ENCODE measurements around the gene TBC1D22A. TPM values are rescaled to one million over a fixed set of nuclear protein-coding genes. Genes with fewer than 3 reads are reported as not detected.

The TBC1D22A gene
- total RNA-seq, 4 donors from 2014 or later, result 9.2 to 45.3 (median 22.8) TPM

DNA sequence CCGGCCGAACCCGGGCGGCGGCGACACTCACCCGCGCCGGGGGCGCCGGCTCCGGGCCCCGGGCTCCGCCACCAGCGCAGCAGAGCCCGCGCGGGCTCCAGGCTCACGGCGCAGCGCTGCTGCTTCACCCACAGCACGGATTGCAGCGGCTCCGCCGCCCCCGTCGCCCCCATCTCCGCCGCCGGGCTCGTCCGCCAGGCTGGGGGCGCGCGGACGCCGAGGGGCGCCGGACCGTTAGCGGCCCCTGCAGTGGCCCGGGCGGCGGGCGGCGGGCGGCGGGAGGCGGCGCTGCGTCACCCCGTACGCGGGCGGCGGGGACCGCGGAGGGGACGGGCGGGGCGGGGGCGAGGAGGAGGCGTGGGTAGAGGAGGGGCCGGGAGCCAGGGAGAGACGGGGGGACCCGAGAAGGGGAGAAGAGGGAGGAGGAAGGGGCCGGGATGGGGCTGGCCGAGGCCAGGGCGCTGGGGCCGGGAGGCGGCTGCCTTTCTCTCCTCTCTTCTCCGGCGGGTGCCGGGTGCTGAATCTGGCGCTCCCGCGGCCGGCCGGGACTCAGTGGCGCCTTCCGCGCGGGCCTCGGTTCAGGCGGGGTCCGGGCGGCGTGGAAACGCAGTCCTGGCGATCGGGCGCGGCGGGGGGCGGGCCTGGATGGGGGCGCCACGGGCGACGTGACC lies 24.3 kb upstream of the TBC1D22A start, which contains the start of gene CERK:
Gene CERK, minus strand, starts transcription at position 277 of the 671 bp plus-strand sequence. Its CDS starts 104 bp downstream, at position 173.
- Histone ChIP-seq H3K27me3 (no peaks in the 10 kb centered on the region), H3K4me3 (peak within 1 kb of the TSS; percentile 66 to 78), H3K36me3 (no peaks in the 10 kb centered on the region), H3K27ac (peak within 1 kb of the TSS; percentile 92 to 96), H3K4me1 (peaks cover 0 to 17% of the 10 kb centered on the region in 2 donors), H3K9me3 (no peaks in the 10 kb centered on the region)
- TF ChIP-seq, protein P1, sequence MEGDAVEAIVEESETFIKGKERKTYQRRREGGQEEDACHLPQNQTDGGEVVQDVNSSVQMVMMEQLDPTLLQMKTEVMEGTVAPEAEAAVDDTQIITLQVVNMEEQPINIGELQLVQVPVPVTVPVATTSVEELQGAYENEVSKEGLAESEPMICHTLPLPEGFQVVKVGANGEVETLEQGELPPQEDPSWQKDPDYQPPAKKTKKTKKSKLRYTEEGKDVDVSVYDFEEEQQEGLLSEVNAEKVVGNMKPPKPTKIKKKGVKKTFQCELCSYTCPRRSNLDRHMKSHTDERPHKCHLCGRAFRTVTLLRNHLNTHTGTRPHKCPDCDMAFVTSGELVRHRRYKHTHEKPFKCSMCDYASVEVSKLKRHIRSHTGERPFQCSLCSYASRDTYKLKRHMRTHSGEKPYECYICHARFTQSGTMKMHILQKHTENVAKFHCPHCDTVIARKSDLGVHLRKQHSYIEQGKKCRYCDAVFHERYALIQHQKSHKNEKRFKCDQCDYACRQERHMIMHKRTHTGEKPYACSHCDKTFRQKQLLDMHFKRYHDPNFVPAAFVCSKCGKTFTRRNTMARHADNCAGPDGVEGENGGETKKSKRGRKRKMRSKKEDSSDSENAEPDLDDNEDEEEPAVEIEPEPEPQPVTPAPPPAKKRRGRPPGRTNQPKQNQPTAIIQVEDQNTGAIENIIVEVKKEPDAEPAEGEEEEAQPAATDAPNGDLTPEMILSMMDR (IDR thresholded peaks at IDR 0.05), result no peak
- peak; percentile 26 to 77 for TF ChIP-seq POLR2A (IDR thresholded peaks at IDR 0.05)
- DNase-seq, result peak; percentile 80 to 85
- intact Hi-C loops (cut with DNase I; ENCODE audit: low total_unique reads), result no loop called here

DNA sequence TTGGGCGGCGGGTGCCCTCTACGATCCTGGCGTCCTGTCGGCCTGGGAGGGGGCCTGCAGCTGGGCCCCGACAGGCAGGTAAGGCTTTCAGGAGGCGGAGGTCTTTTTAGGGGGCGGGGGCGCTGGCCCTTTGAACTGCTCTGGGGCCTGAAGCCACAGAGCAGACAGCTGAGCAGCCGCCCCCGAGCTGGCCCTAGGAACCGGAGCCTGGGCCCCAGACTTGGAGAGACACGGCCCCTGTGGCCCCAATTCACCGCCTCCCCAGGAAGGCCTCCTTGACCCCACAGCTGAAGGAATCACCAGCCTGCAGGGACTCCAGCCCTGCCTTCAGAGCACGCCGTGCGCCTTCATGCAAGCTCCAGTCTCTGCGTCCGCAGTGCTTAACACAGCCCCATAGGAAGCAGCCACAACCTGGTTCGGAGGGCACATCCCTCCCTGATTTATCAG lies 23.8 kb upstream of the TBC1D22A start:
- Histone ChIP-seq H3K27ac (peak overlapping the region; percentile 92 to 96), H3K4me3 (peak overlapping the region; percentile 66 to 78), H3K9me3 (no peaks in the 10 kb centered on the region), H3K36me3 (no peaks in the 10 kb centered on the region), H3K4me1 (peaks cover 0 to 17% of the 10 kb centered on the region in 2 donors), H3K27me3 (no peaks in the 10 kb centered on the region)
- TF ChIP-seq, protein P1 (IDR thresholded peaks at IDR 0.05), result no peak
- TF ChIP-seq POLR2A (IDR thresholded peaks at IDR 0.05), result no peak
- peak in 1 of 2 donors; percentile 42 for DNase-seq
- intact Hi-C loops (cut with DNase I; ENCODE audit: low total_unique reads), result no loop called here

DNA sequence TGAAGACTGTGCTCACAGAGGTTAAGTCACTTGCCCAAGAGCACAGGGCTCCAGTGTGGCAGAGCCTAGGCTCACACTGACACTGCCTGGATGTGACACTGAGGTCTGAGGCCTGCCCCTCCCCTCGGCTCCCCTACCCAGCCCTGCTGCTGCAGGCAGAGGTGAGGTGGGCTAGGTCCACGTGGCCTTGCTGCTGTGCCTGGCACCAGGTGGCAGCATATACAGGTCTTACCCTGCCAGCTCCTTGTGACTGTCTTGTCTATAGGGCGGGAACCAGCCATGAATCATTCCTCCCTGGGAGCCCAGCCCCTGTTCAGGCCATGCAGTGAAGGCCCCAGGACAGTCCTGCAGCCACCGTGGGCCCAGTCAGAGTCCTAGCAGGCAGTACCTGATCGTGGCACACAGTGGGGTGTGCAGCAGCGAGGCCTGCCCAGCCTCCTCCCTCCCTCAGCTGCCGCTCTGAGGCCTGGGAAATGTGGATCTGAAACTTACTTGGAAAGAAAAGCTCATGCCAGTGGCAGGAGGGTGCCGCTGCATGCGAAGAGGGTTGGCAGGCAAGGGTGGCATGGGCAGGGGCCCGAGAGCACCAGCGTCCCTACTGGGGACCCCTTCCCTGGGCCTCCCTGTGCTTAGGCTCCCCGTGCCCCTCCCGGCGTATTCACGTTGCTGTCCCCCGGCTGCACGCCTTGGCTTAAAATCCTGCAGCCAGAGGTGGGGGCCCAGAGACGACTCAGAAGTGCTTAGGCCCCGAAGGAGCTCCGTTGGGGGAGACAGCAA lies 23.2 kb upstream of the TBC1D22A start:
- no peaks in the 10 kb centered on the region for H3K9me3 ChIP-seq
- TF ChIP-seq, protein P1 (IDR thresholded peaks at IDR 0.05), result peak in 2 of 4 experiments; percentile 19 to 41
- TF ChIP-seq POLR2A (IDR thresholded peaks at IDR 0.05), result no peak
- intact Hi-C loops (cut with DNase I; ENCODE audit: low total_unique reads), result no loop called here
- H3K36me3 ChIP-seq, result no peaks in the 10 kb centered on the region
- no peaks in the 10 kb centered on the region for H3K27me3 ChIP-seq
- no peak for DNase-seq
- H3K4me3 ChIP-seq, result peak overlapping the region; percentile 66 to 78
- peak overlapping the region; percentile 92 to 96 for H3K27ac ChIP-seq
- peaks cover 0 to 17% of the 10 kb centered on the region in 2 donors for H3K4me1 ChIP-seq

DNA sequence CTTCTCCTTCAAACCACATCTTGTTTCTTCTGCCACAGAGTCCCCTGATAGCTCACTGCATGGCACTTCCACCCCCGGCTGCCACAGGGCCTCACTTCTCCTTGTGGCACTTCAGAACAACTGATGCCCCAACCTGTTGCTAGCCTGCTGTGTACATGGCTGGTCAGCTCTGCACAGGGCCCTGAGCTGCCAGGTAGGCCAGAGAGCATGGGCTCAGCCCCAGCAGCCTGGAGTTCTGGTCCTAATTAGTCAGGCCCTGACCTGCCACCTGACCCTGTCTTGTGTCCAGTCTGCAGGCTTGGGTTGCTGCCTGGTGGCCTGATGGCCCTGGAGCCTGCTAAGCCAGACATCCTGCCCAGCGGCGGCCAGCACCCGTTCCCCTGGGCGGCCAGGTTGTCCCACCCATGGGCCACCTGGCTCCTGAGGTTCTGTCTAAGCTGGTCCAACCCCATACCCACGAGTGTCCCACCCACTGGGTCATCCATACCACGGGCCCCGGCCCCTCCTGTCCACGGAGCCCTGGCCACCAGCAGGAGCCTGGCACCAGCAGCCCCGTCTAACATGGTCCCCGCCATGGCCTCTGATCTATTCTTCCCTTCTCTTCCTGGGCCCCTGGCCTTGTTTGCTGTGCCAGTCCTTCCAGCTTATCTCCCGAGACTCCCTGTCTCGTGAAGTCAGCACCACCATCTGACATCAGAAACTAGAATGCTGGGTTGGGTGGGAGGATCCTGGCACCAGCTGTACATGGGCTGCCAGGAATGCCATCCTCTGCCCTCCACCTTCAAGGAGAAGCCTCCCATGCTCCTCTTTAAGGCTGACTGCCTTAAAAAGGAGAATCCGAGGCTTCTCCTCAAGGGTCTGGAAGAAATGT lies 21.3 kb upstream of the TBC1D22A start:
- intact Hi-C loops (cut with DNase I; ENCODE audit: low total_unique reads), result no loop called here
- no peak overlapping the region for H3K27ac ChIP-seq
- H3K4me3 ChIP-seq, result no peak overlapping the region
- TF ChIP-seq, protein P1 (IDR thresholded peaks at IDR 0.05), result no peak
- TF ChIP-seq POLR2A (IDR thresholded peaks at IDR 0.05), result no peak
- no peaks in the 10 kb centered on the region for H3K27me3 ChIP-seq
- no peaks in the 10 kb centered on the region for H3K36me3 ChIP-seq
- no peak for DNase-seq
- H3K9me3 ChIP-seq, result no peaks in the 10 kb centered on the region
- peaks cover 0 to 9% of the 10 kb centered on the region in 2 donors for H3K4me1 ChIP-seq
